HS-27A (cell line): ENCODE measurements around the gene PSMD4.
"Not testable (repeated sequence)": the region's sequence is repeated elsewhere in the genome, so short reads cannot be mapped to it uniquely, and the experiment has no call there.

ENCODE experiments used
- DNase-seq: peaks from one replicate; pipeline ENCODE4 v3.0.0-alpha.2; 2012; ENCODE audit warnings: low read depth, missing footprints

Gene PSMD4

GRCh38 chr1:151273924-151274466 lies 19.5 kb downstream of the PSMD4 start:
- DNase-seq: no peak

DNA sequence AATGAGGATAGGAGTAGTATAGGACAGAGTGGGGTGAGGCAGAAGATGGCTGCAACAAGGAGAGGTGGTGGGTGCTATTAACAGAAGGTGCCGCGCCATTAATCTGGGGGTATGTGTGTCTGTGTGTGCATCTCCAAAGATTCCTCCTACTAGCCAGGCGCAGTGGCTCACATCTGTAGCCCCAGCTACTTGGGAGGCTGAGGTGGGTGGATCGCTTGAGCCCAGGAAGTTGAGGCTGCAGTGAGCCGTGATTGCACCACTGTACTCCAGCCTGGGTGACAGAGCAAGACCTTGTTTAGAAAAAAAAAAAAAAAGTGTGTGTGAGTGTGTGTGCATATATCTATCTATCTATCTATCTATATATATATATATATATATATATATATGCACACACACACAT lies 20.8 kb downstream of the PSMD4 start:
- not testable (repeated sequence) for DNase-seq

DNA sequence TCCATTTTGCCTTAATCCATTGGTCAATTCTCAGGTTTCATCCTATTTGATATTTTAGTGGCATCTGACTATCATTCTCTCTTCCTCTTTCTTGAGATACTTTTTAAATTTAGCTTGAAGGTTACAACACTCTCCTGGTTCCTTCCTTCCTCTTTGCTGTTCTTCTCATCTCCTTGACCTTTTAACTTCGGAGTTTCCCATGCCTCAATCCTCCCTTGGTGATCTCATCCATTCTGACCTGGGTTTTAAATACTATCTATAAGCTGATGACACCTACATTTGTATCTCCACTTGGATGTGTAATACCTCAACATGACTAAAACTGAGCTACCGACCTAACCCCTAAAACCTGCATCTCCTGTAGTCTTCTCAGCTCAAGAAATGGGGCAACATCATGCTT lies 22.7 kb downstream of the PSMD4 start:
- no peak for DNase-seq

GRCh38 chr1:151281225-151281968 lies 26.9 kb downstream of the PSMD4 start:
- DNase-seq: peak; percentile 93

- DNase-seq: peak; percentile 97
These were observed 27.7 kb downstream of the PSMD4 start, which contains the start of gene ZNF687 for GRCh38 chr1:151281969-151282882. TSS of gene ZNF687 (plus strand) at chr1:151282299. CDS start at chr1:151286292, 3,993 bp downstream.

DNA sequence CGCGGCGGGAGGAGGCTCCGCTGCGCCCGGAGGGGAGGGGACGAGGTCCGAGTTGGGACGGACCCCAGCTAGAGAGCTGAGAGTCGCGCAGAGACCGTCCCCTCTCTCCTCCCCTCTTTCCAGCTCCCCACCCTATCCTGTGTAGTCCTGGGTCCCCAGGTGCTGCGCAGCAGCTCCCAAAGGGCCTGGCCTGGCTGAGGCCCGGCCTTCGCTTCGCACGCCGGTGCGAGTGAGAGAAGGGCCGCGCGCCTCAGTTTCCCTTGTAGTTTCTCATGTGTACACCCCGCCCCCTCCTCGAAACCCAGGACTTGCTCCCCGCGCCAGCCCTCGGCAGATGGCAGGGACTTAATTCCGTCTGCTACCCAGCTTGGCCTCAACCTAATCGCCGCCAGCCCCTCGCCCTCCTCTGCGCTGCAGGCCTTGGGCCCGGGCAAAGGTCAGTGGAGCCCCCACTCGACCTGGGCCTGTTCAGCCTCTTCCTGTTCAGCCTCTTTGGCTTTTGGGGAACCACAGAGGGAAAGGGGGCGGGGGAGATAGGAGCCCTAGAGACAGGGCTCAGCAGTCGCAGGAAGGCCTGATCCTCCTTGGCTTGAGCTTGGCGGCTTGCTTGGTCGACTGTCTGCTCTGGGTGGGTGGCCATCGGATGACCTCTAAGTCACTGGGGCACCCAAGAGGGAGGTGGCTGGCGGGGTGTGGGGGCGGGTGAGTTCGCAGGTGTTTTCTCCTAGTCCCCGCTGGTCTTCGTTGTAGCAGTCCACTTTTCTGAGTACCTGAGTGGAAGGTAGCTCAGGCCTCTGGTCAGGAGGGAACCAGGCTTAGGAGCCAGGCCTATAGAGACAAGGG lies 28.6 kb downstream of the PSMD4 start:
- DNase-seq: no peak

GRCh38 chr1:151284013-151284577 lies 29.6 kb downstream of the PSMD4 start:
- DNase-seq: no peak

- no peak for DNase-seq
These were observed 32.2 kb downstream of the PSMD4 start for GRCh38 chr1:151286619-151287340.

GRCh38 chr1:151287341-151287699 lies 32.8 kb downstream of the PSMD4 start:
- no peak for DNase-seq

DNA sequence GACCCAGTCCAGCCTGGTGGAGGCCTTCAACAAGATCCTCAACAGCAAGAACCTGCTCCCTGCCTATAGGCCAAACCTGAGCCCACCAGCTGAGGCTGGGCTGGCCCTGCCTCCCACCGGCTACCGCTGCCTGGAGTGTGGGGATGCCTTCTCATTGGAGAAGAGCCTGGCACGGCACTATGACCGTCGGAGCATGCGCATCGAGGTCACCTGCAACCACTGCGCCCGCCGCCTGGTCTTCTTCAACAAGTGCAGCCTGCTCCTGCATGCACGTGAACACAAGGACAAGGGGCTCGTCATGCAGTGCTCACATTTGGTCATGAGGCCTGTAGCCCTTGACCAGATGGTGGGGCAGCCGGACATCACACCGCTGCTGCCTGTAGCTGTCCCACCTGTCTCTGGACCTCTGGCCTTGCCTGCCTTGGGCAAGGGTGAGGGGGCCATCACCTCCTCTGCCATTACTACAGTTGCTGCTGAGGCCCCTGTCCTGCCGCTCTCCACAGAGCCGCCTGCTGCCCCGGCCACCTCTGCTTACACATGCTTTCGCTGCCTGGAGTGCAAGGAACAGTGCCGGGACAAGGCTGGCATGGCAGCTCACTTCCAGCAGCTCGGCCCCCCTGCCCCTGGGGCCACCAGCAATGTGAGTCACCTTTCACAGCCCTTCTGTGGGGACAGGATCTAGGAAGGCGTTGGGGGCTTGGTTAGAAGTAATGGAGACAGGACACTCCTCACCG lies 33.4 kb downstream of the PSMD4 start:
- DNase-seq: no peak

GRCh38 chr1:151288502-151288901 lies 34.0 kb downstream of the PSMD4 start:
- DNase-seq: no peak

DNA sequence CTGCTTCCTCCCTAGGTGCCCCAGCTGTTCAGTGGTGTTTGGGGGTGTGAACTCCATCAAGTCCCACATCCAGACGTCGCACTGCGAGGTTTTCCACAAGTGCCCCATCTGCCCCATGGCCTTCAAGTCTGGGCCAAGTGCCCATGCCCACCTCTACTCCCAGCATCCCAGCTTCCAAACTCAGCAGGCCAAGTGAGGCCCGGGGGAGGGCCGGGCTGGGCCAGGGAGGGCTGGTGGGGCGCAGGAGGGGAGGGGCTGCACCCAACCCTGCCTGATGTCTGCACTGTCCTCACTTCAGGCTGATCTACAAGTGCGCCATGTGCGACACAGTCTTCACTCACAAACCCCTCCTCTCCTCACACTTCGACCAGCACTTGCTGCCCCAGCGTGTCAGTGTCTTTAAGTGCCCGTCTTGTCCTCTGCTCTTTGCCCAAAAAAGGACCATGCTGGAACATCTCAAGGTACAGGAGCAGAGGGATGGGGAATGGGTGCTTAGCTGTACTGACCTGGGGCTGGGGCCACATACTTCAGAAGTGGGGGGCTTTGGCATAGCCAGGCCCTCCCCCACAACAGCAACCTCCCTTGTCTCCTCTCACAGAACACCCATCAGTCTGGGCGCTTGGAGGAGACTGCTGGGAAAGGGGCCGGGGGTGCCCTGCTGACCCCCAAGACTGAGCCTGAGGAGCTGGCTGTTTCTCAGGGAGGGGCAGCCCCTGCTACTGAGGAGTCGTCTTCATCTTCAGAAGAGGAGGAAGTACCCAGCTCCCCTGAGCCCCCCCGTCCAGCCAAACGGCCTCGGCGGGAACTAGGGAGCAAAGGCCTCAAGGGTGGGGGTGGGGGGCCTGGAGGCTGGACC lies 34.8 kb downstream of the PSMD4 start:
- DNase-seq: no peak

DNA sequence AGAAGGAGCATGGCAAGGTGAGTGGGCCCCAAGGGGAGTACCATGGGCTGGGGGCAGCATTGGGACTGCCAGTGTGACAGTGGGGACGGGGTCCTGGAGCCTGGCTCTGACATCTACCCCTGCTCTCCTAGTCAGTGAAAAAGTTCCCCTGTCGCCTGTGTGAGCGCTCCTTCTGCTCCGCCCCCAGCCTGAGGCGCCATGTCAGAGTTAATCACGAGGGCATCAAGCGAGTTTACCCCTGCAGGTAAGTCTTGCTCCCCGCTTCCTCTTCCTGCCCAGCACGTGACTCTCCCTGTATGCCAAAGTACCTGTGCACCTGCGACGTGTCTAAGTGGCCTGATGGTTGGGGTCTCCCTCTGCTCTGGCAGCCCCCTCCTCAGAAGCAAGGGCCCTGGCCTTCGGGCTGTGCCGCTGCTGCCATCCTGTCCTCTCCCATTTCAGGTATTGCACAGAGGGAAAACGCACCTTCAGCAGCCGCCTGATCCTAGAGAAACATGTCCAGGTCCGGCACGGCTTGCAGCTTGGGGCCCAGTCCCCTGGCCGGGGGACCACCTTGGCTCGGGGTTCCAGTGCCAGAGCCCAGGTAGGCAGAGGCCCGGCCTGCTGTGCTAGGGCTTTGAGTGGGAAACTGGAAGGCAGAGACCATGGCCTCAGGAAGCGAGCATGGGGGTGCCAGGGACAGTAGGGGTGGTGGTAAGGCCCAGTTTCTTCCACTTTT lies 35.6 kb downstream of the PSMD4 start:
- no peak for DNase-seq

DNA sequence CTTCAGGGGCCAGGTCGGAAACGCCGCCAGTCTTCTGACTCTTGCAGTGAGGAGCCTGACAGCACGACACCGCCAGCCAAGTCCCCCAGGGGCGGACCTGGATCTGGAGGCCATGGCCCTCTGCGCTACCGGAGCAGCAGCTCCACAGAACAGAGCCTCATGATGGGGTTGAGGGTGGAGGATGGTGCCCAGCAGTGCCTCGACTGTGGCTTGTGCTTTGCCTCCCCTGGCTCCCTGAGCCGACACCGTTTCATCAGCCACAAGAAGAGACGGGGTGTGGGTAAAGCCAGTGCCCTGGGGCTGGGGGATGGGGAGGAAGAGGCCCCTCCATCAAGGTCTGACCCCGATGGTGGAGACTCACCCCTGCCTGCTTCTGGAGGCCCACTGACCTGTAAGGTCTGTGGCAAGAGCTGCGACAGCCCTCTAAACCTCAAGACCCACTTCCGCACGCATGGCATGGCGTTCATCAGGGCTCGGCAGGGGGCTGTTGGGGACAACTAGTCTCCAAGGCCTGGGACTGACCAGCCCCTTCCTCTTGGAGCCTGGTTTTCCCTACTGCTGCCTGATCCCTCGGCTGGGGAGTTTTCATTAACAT lies 36.3 kb downstream of the PSMD4 start:
- no peak for DNase-seq

DNA sequence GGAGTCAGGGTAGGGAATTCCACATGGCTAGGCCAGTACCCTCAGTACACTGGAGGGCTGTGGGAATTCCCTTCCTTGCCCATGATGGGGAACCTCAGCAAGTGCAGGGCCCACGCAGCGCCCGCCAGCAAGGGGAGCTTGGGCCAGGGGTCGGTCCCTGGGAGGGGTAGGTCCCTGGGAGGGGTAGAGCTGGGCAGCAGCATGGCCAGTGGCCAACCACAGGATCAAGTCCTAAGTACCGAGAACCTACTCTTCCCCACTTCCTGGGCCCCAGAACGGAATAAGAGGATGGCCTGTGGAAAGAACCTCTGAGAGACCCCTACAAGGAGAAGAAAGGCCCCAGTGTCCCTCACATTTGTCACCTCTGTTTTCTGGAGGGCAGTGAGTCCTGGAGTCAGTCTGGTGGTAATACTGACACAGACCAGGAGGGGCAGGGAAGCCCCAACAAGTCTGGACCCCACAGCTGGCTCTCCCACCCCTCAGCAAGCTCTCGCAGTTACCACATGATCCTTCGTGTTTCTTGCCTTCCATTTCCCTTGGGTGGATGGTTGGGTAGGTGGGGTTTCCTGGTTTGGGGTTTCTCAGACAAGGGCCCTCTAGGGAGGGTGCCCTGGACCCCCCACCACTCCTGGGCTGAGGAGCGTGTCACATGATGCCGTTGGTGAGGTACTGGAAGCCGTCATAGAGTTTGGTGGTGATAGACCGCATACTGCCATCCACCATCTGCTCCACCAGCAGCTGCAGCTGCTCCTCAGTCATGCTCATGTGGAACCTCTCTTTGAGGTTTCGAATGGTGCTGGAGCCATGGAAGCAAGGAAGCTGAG lies 37.9 kb downstream of the PSMD4 start:
- no peak for DNase-seq

GRCh38 chr1:151293093-151293492 lies 38.6 kb downstream of the PSMD4 start:
- DNase-seq: no peak

GRCh38 chr1:151294742-151295462 lies 40.4 kb downstream of the PSMD4 start:
- DNase-seq: no peak
